B cell (primary cell): ENCODE results near the gene ABCA7. TPM values are rescaled to one million over a fixed set of nuclear protein-coding genes. Genes with fewer than 3 reads are reported as not detected.

Experiments
- ATAC-seq: fragments of 200-7000 bp; cut with Tn5 transposase; one replicate; pipeline ENCODE4 v1.10.0; 2021; ENCODE audit warnings: low read depth, mild to moderate bottlenecking, moderate number of reproducible peaks, moderate library complexity
- CTCF ChIA-PET: fragments of 350-600 bp; sonication (Branson Sonifier 250); formaldehyde crosslinking; loops from one replicate; lab custom pipeline; 2021; ENCODE audit warnings: antibody characterized with exemption, inconsistent platforms; lab: Charles Lee
- POLR2A ChIA-PET: fragments of 350-600 bp; sonication (Branson Sonifier 250); formaldehyde crosslinking; loops from one replicate; lab custom pipeline; 2021; ENCODE audit warnings: antibody characterized with exemption; lab: Charles Lee
- DNase-seq: peaks from one replicate; pipeline ENCODE4 v3.0.0; 2013
- H2AFZ ChIP-seq: 2 replicates; pipeline ENCODE4 v1.6.1; 2012; ENCODE audit warnings: mild to moderate bottlenecking, low read depth, low read length; ENCODE audit not compliant: insufficient read depth, poor library complexity, severe bottlenecking
- H3K27ac ChIP-seq, 2 donors: 1 replicate in 1 of 2; 2 replicates in 1 of 2; pipeline ENCODE4 v1.5.1; 2012 to 2013; ENCODE audit warnings: low read length in 2 of 2, mild to moderate bottlenecking in 2 of 2, moderate library complexity in 1 of 2
- H3K27me3 ChIP-seq, 4 experiments: fragments of 200-600 bp in 1 of 4; sonication (generic) in 1 of 4; replicated peaks in 1 of 4; 1 replicate in 2 of 4; 2 replicates in 2 of 4; pipeline versions ENCODE4 v1.6.1 to v1.7.0; 2013 to 2016; ENCODE audit warnings: low read length in 3 of 4, mild to moderate bottlenecking in 2 of 4, mixed read lengths in 1 of 4, moderate library complexity in 1 of 4; ENCODE audit not compliant: insufficient read depth in 4 of 4, control insufficient read depth in 3 of 4; ENCODE audit errors: control extremely low read depth in 1 of 4
- H3K36me3 ChIP-seq, 2 experiments: replicated peaks in 1 of 2; 1 replicate in 1 of 2; 2 replicates in 1 of 2; pipeline versions ENCODE4 v1.6.1 to v1.7.1; 2013; ENCODE audit warnings: low read length in 1 of 2; ENCODE audit not compliant: insufficient read depth in 2 of 2, control insufficient read depth in 1 of 2; ENCODE audit errors: control extremely low read depth in 1 of 2, extremely low read depth in 1 of 2
- H3K4me1 ChIP-seq, 2 donors: fragments of 200-600 bp in 1 of 2; sonication (generic) in 1 of 2; 1 replicate in 1 of 2; 2 replicates in 1 of 2; pipeline versions ENCODE4 v1.5.1 to v1.6.1; 2013 to 2017; ENCODE audit warnings: low read length in 2 of 2; ENCODE audit not compliant: control insufficient read depth in 2 of 2, insufficient read depth in 2 of 2
- H3K4me2 ChIP-seq: replicated peaks from 2 replicates; pipeline ENCODE3; 2012; ENCODE audit warnings: mild to moderate bottlenecking, low read depth, low read length; ENCODE audit not compliant: poor library complexity, severe bottlenecking
- H3K4me3 ChIP-seq, 5 experiments: fragments of 200-600 bp in 1 of 5; sonication (generic) in 1 of 5; 1 replicate in 3 of 5; 2 replicates in 2 of 5; pipeline versions ENCODE4 v1.5.1 to v1.7.0; 2011 to 2016; ENCODE audit warnings: low read length in 4 of 5, mild to moderate bottlenecking in 4 of 5, low read depth in 2 of 5, control low read depth in 1 of 5, moderate library complexity in 1 of 5; ENCODE audit not compliant: insufficient read depth in 1 of 5; ENCODE audit errors: control extremely low read depth in 1 of 5, extremely low read depth in 1 of 5
- H3K79me2 ChIP-seq: fragments of 200-600 bp; sonication (generic); one replicate; pipeline ENCODE4 v1.6.0; 2016; ENCODE audit warnings: low read length; ENCODE audit not compliant: control insufficient read depth, insufficient read depth
- H3K9ac ChIP-seq: fragments of 200-600 bp; sonication (generic); 2 replicates; pipeline ENCODE4 v1.6.1; 2017; ENCODE audit warnings: mild to moderate bottlenecking, low read length, moderate library complexity
- H3K9me3 ChIP-seq, 3 donors: one replicate each; pipeline versions ENCODE4 v1.6.1 to v1.7.1; 2013; ENCODE audit warnings: low read length in 2 of 3; ENCODE audit not compliant: control insufficient read depth in 2 of 3, insufficient read depth in 1 of 3; ENCODE audit errors: control extremely low read depth in 1 of 3
- H4K20me1 ChIP-seq: 2 replicates; pipeline ENCODE4 v1.6.0; 2012; ENCODE audit warnings: mild to moderate bottlenecking, low read length; ENCODE audit not compliant: insufficient read depth, control insufficient read depth, poor library complexity, severe bottlenecking
- H3K27ac Mint-ChIP-seq: one replicate; pipeline ENCODE4 v1.8.0; 2021; ENCODE audit warnings: mixed read lengths
- H3K27me3 Mint-ChIP-seq: one replicate; pipeline ENCODE4 v1.8.0; 2021; ENCODE audit warnings: mixed read lengths
- H3K4me1 Mint-ChIP-seq: one replicate; pipeline ENCODE4 v1.8.0; 2021; ENCODE audit warnings: mixed read lengths
- H3K4me3 Mint-ChIP-seq: one replicate; pipeline ENCODE4 v1.8.0; 2021; ENCODE audit warnings: mixed read lengths
- H3K9me3 Mint-ChIP-seq: one replicate; pipeline ENCODE4 v1.8.0; 2022; ENCODE audit warnings: mixed read lengths; ENCODE audit not compliant: insufficient read depth
- EZH2 ChIP-seq: IDR thresholded peaks from 2 replicates; pipeline ENCODE4 v1.6.1; 2012; ENCODE audit warnings: borderline replicate concordance, low read depth, mild to moderate bottlenecking, moderate library complexity, low read length; ENCODE audit not compliant: insufficient read depth, poor library complexity, severe bottlenecking
- WGBS: methylation state at CpG from one replicate; pipeline ENCODE4 v1.1.5; 2013; ENCODE audit warnings: missing lambda C conversion rate; ENCODE audit not compliant: insufficient coverage; 5-methylcytosine and 5-hydroxymethylcytosine counted together
- intact Hi-C: fragments of 100-400 bp; cut with micrococcal nuclease; formaldehyde crosslinking; loops from one replicate; pipeline ENCODE4 v1.10.0; 2022
- polyA plus RNA-seq: library from polyadenylated mRNA; depleted of rRNA; stranded (reverse); fragments of >200 nt; gene quantifications from 2 replicates; pipeline ENCODE4 v1.2.3, GENCODE V29; 2012
- total RNA-seq, 2 donors: library from RNA; stranded (reverse); fragments of 120-200 nt in 1 of 2; gene quantifications; 1 replicate in 1 of 2; 2 replicates in 1 of 2; pipeline versions ENCODE4 v1.2.3 to v1.2.4, GENCODE V29; 2013 to 2022
- TF ChIP-seq, protein P1 (sequence below): fragments of 200-600 bp; IDR thresholded peaks from one replicate; pipeline ENCODE4 v1.8.0; 2022; ENCODE audit warnings: antibody characterized with exemption, mild to moderate bottlenecking

The ABCA7 gene
- total and polyA plus RNA-seq, 2 donors (not counting 1 experiment from before 2014, with no cell fraction given): 192 to 281 TPM

- no peak overlapping the region for H3K27ac ChIP-seq
Measured at GRCh38 chr19:1032264-1032867, 7.5 kb upstream of the ABCA7 start.

More at GRCh38 chr19:1032264-1032867, 7.5 kb upstream of the ABCA7 start:
- no peak overlapping the region for H2AFZ ChIP-seq
- POLR2A ChIA-PET: interaction anchor here (0.7 to 0.9 kb wide), 4 partner anchors 16 to 372 kb away, joined by 4 to 7 read pairs (median 6); no protein-coding TSS in a partner anchor
- no peaks in the 10 kb centered on the region for H3K27me3 ChIP-seq
- peaks cover 0 to 54% of the 10 kb centered on the region in 2 experiments for H3K36me3 ChIP-seq
- no peak overlapping the region for H3K4me3 ChIP-seq
- H3K4me1 ChIP-seq: peaks cover 23 to 46% of the 10 kb centered on the region in 2 donors
- H3K27ac Mint-ChIP-seq: no peak overlapping the region
- H3K9me3 ChIP-seq: no peaks in the 10 kb centered on the region
- CTCF ChIA-PET: interaction anchor here (0.7 to 1.2 kb wide), 2 partner anchors 34 to 39 kb away, joined by 3 to 4 read pairs; partner anchors contain the start of gene ARHGAP45
- H3K9me3 Mint-ChIP-seq: no peaks in the 10 kb centered on the region
- H3K4me1 Mint-ChIP-seq: peaks cover 34% of the 10 kb centered on the region
- no peak for DNase-seq
- WGBS: 90% methylated on average over 18 of the region's 20 CpGs
- peaks cover 73% of the 10 kb centered on the region for H4K20me1 ChIP-seq
- no peak overlapping the region for H3K4me2 ChIP-seq
- TF ChIP-seq, protein P1, sequence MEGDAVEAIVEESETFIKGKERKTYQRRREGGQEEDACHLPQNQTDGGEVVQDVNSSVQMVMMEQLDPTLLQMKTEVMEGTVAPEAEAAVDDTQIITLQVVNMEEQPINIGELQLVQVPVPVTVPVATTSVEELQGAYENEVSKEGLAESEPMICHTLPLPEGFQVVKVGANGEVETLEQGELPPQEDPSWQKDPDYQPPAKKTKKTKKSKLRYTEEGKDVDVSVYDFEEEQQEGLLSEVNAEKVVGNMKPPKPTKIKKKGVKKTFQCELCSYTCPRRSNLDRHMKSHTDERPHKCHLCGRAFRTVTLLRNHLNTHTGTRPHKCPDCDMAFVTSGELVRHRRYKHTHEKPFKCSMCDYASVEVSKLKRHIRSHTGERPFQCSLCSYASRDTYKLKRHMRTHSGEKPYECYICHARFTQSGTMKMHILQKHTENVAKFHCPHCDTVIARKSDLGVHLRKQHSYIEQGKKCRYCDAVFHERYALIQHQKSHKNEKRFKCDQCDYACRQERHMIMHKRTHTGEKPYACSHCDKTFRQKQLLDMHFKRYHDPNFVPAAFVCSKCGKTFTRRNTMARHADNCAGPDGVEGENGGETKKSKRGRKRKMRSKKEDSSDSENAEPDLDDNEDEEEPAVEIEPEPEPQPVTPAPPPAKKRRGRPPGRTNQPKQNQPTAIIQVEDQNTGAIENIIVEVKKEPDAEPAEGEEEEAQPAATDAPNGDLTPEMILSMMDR: no peak
- no peak for TF ChIP-seq EZH2
- intact Hi-C loops: no loop called here
- H3K79me2 ChIP-seq: peaks cover 51% of the 10 kb centered on the region
- no peak overlapping the region for H3K4me3 Mint-ChIP-seq
- H3K9ac ChIP-seq: no peak overlapping the region
- H3K27me3 Mint-ChIP-seq: no peaks in the 10 kb centered on the region
- no peak for ATAC-seq
